Esophagus squamous epithelium (tissue), 4 donors: ENCODE measurements around the gene KRTAP5-11.

Source experiments
- CTCF ChIP-seq, 6 experiments: fragments of 450-650 bp in 4 of 6; fragments of 200-600 bp in 2 of 6; sonication (generic) in 2 of 6; IDR thresholded peaks; one replicate each; pipeline ENCODE4 v1.5.1; 2016 to 2019; ENCODE audit warnings: antibody characterized with exemption in 6 of 6, mild to moderate bottlenecking in 4 of 6, moderate library complexity in 4 of 6
- POLR2A ChIP-seq, 4 donors: fragments of 450-650 bp; IDR thresholded peaks; one replicate each; pipeline ENCODE4 v1.6.1; 2017; ENCODE audit warnings: antibody characterized with exemption in 4 of 4, mild to moderate bottlenecking in 4 of 4, moderate library complexity in 3 of 4

- no peak for TF ChIP-seq POLR2A (IDR thresholded peaks at IDR 0.05)
- TF ChIP-seq CTCF (IDR thresholded peaks at IDR 0.05) = no peak
These were observed 43.7 kb downstream of the KRTAP5-11 start for GRCh38 chr11:71539017-71539416.
